Neural progenitor cell (in vitro differentiated cells): ENCODE results near the gene OLFM4.

Experiments
- CTCF ChIP-seq: fragments of 200-600 bp; sonication (generic); IDR thresholded peaks from 2 replicates; pipeline ENCODE4 v1.5.1; 2017; ENCODE audit warnings: antibody characterized with exemption, mild to moderate bottlenecking
- EZH2 ChIP-seq: fragments of 200-600 bp; sonication (generic); IDR thresholded peaks from 2 replicates; pipeline ENCODE4 v1.6.1; 2017; ENCODE audit warnings: antibody characterized with exemption, mild to moderate bottlenecking, moderate library complexity
- EZH2phosphoT487 ChIP-seq: fragments of 200-600 bp; sonication (generic); IDR thresholded peaks from 2 replicates; pipeline ENCODE4 v1.6.1; 2017; ENCODE audit warnings: antibody characterized with exemption

- TF ChIP-seq CTCF = no peak
- no peak for TF ChIP-seq EZH2
- TF ChIP-seq EZH2phosphoT487 = no peak
These were observed 33.7 kb upstream of the OLFM4 start for GRCh38 chr13:52994865-52995264.
